Right lobe of liver (tissue), 4 donors: ENCODE results near the gene MTAP.

Experiments used
- CTCF ChIP-seq, 4 donors: fragments of 200-600 bp in 3 of 4; fragments of 450-650 bp in 1 of 4; IDR thresholded peaks; one replicate each; pipeline versions ENCODE4 v1.5.1 to v1.8.0; 2016 to 2022; ENCODE audit warnings: antibody characterized with exemption in 4 of 4, mild to moderate bottlenecking in 2 of 4
- POLR2A ChIP-seq: fragments of 450-650 bp; IDR thresholded peaks from one replicate; pipeline ENCODE4 v1.6.1; 2017; ENCODE audit warnings: antibody characterized with exemption, mild to moderate bottlenecking
- donor health status: DM: no; HTN: no; CAD: no.
- donor health status: DM: no; HTN: no; CAD: no.
- donor health status: DM: no; HTN: yes; CAD: no.

DNA sequence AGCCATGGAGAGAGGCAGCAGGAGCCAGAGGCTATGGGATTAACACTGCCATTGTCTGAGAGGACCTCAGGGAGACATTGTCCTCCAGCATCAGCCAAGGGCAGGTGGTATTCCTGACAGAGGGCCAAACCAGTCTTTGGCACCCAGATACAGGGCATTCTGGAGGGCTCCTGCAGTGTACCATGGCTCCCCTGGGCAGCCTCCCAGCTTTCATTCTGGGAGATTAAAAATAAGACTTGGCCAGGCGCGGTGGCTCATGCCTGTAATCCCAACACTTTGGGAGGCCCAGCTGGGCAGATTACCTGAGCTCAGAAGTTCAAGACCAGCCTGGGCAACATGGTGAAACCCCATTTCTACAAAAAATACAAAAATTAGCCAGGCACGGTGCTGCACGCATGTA lies 4.2 kb downstream of the MTAP start:
- no peak for TF ChIP-seq CTCF (IDR thresholded peaks at IDR 0.05)
- TF ChIP-seq POLR2A, result no peak
